Neural crest cell (in vitro differentiated cells): ENCODE results near the gene SLC35B2. TPM values are rescaled to one million over a fixed set of nuclear protein-coding genes. Genes with fewer than 3 reads are reported as not detected.

Source experiments
- DNase-seq: peaks from one replicate; pipeline ENCODE4 v3.0.0; 2021; ENCODE audit warnings: low read depth, mixed read lengths, low spot score
- H3K27ac Mint-ChIP-seq: one replicate; pipeline ENCODE4 v1.8.0; 2021; ENCODE audit warnings: mild to moderate bottlenecking, mixed read lengths; ENCODE audit not compliant: unreplicated experiment
- H3K27me3 Mint-ChIP-seq: 2 replicates; pipeline ENCODE4 v1.8.0; 2021; ENCODE audit warnings: low read depth, mild to moderate bottlenecking, mixed read lengths
- H3K36me3 Mint-ChIP-seq: 2 replicates; pipeline ENCODE4 v1.8.0; 2021; ENCODE audit warnings: low read depth, mild to moderate bottlenecking, mixed read lengths
- H3K4me1 Mint-ChIP-seq: 2 replicates; pipeline ENCODE4 v1.8.0; 2021; ENCODE audit warnings: mixed read lengths
- H3K4me3 Mint-ChIP-seq: one replicate; pipeline ENCODE4 v1.8.0; 2021; ENCODE audit warnings: mild to moderate bottlenecking, mixed read lengths
- H3K9me3 Mint-ChIP-seq: 2 replicates; pipeline ENCODE4 v1.8.0; 2021; ENCODE audit warnings: mixed read lengths
- CTCF ChIP-seq: fragments of 200-600 bp; sonication (generic); conservative IDR thresholded peaks from 2 replicates; pipeline ENCODE4 v1.5.0; 2021; ENCODE audit warnings: antibody characterized with exemption, mild to moderate bottlenecking
- total RNA-seq: library from RNA; stranded (reverse); gene quantifications from 2 replicates; pipeline ENCODE4 v1.2.1, GENCODE V29; 2021

Gene SLC35B2
- total RNA-seq, 1 donor from 2014 or later: 77.7 TPM

GRCh38 chr6:44248579-44248978 lies 8.7 kb downstream of the SLC35B2 start:
- Mint-ChIP-seq H3K36me3 (peaks cover 49% of the 10 kb centered on the region), H3K27ac (peak overlapping the region; percentile 79), H3K27me3 (peaks cover 21% of the 10 kb centered on the region), H3K9me3 (no peaks in the 10 kb centered on the region), H3K4me1 (peaks cover 68% of the 10 kb centered on the region), H3K4me3 (peak overlapping the region; percentile 100)
- no peak for DNase-seq
- TF ChIP-seq CTCF: no peak

GRCh38 chr6:44247338-44248302 lies 9.7 kb downstream of the SLC35B2 start:
- TF ChIP-seq CTCF: no peak
- Mint-ChIP-seq H3K36me3 (peaks cover 40% of the 10 kb centered on the region), H3K4me3 (peak overlapping the region; percentile 100), H3K4me1 (peaks cover 59% of the 10 kb centered on the region), H3K27me3 (peaks cover 14% of the 10 kb centered on the region), H3K27ac (peak overlapping the region; percentile 99), H3K9me3 (no peaks in the 10 kb centered on the region)
- DNase-seq: no peak

GRCh38 chr6:44246663-44247337 lies 10.5 kb downstream of the SLC35B2 start, which contains the start of gene HSP90AB1:
HSP90AB1 (plus strand) TSS chr6:44247101; CDS start chr6:44248630, 1,529 bp downstream.
- Mint-ChIP-seq H3K27ac (peak within 1 kb of the TSS; percentile 99), H3K27me3 (peaks cover 14% of the 10 kb centered on the region), H3K36me3 (peaks cover 35% of the 10 kb centered on the region), H3K9me3 (no peaks in the 10 kb centered on the region), H3K4me1 (peaks cover 54% of the 10 kb centered on the region), H3K4me3 (peak within 1 kb of the TSS; percentile 100)
- peak; percentile 92 for DNase-seq
- no peak for TF ChIP-seq CTCF

GRCh38 chr6:44245912-44246662 lies 11.2 kb downstream of the SLC35B2 start:
- Mint-ChIP-seq H3K9me3 (no peaks in the 10 kb centered on the region), H3K27me3 (peaks cover 14% of the 10 kb centered on the region), H3K4me3 (peak overlapping the region; percentile 100), H3K36me3 (peaks cover 29% of the 10 kb centered on the region), H3K27ac (peak overlapping the region; percentile 99), H3K4me1 (peaks cover 47% of the 10 kb centered on the region)
- TF ChIP-seq CTCF: no peak
- DNase-seq: peak; percentile 91

- DNase-seq: no peak
- peaks cover 27% of the 10 kb centered on the region for H3K36me3 Mint-ChIP-seq
- H3K9me3 Mint-ChIP-seq: no peaks in the 10 kb centered on the region
- H3K4me1 Mint-ChIP-seq: peaks cover 43% of the 10 kb centered on the region
- H3K27ac Mint-ChIP-seq: peak overlapping the region; percentile 20
- no peak for TF ChIP-seq CTCF
- peak overlapping the region; percentile 100 for H3K4me3 Mint-ChIP-seq
- peaks cover 14% of the 10 kb centered on the region for H3K27me3 Mint-ChIP-seq
Measured at GRCh38 chr6:44245391-44245911, 11.9 kb downstream of the SLC35B2 start.
